Measurements from ENCODE around the gene POU2F3. TPM values are rescaled to one million over a fixed set of nuclear protein-coding genes. Genes with fewer than 3 reads are reported as not detected.

POU2F3 gene
- total and polyA plus RNA-seq, 2 of the 13 experiments (the other 11 are each of a cell fraction or from before 2014, with no cell fraction given) = not detected

DNA sequence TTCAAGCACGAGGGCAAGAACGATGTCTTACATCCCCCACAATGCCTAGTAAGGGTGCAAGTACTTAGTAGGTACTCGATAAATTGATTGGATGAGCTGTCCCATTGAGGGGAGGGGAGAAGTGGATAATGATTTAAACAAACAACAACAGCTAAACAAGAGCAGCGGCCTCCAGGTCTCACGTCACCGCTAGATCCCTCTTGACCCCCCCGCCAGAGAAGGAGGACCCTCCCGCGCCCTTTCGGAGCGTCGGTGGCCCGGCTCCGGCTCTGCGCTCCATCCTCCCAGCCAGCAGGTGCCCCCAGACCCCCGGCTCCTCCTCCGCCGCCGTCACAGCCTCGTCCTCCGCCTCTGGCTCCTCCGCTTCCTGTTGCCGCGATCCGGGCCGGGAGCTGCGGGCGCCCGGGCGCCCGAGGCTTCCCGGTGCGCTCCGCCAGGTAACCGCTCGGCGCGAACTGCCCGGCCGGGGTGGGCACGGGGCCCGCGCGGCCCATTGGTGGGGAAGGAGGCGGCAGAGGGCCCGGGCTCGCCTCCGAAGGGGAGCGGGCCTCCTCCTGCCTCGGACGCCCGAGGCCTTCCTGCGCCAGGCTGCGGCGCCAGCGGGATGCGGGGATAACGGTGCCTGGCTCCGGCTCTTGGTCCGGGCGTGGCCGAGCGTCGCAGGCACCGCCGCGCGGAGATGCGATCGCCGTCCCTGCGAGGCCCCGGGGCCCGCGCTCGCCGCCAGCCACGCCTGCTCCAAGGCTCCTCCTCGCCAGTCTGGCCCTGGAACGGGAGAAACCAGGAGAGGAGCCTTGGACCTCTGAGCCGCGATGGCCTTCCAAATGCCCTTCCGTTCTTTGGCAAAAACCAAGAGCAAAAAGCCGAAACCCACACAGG, 85.2 kb downstream of the POU2F3 start, which contains the start of gene TLCD5 (continued):
- TF ChIP-seq FIP1L1 (IDR thresholded peaks at IDR 0.05; ENCODE audit: borderline replicate concordance, insufficient read depth, low read depth, low read length) = no peak
- TF ChIP-seq, protein P1, sequence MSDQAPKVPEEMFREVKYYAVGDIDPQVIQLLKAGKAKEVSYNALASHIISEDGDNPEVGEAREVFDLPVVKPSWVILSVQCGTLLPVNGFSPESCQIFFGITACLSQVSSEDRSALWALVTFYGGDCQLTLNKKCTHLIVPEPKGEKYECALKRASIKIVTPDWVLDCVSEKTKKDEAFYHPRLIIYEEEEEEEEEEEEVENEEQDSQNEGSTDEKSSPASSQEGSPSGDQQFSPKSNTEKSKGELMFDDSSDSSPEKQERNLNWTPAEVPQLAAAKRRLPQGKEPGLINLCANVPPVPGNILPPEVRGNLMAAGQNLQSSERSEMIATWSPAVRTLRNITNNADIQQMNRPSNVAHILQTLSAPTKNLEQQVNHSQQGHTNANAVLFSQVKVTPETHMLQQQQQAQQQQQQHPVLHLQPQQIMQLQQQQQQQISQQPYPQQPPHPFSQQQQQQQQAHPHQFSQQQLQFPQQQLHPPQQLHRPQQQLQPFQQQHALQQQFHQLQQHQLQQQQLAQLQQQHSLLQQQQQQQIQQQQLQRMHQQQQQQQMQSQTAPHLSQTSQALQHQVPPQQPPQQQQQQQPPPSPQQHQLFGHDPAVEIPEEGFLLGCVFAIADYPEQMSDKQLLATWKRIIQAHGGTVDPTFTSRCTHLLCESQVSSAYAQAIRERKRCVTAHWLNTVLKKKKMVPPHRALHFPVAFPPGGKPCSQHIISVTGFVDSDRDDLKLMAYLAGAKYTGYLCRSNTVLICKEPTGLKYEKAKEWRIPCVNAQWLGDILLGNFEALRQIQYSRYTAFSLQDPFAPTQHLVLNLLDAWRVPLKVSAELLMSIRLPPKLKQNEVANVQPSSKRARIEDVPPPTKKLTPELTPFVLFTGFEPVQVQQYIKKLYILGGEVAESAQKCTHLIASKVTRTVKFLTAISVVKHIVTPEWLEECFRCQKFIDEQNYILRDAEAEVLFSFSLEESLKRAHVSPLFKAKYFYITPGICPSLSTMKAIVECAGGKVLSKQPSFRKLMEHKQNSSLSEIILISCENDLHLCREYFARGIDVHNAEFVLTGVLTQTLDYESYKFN (CRISPR knock-in tag; conservative IDR thresholded peaks at IDR 0.05) = no peak
- TF ChIP-seq POGZ (CRISPR knock-in tag; IDR thresholded peaks at IDR 0.05) = peak; percentile 57; the same call in 1 of the 2 replicates
- peak; percentile 81 for TF ChIP-seq POLR2G (IDR thresholded peaks at IDR 0.05; ENCODE audit: low read depth, low read length)
- no peak for TF ChIP-seq ZNF549 (CRISPR knock-in tag; IDR thresholded peaks at IDR 0.05)
- TF ChIP-seq ZNF615 (CRISPR knock-in tag; IDR thresholded peaks at IDR 0.05; ENCODE audit: borderline replicate concordance) = no peak
- TF ChIP-seq ZNF451 (CRISPR knock-in tag; IDR thresholded peaks at IDR 0.05) = no peak
- TF ChIP-seq, protein P2, sequence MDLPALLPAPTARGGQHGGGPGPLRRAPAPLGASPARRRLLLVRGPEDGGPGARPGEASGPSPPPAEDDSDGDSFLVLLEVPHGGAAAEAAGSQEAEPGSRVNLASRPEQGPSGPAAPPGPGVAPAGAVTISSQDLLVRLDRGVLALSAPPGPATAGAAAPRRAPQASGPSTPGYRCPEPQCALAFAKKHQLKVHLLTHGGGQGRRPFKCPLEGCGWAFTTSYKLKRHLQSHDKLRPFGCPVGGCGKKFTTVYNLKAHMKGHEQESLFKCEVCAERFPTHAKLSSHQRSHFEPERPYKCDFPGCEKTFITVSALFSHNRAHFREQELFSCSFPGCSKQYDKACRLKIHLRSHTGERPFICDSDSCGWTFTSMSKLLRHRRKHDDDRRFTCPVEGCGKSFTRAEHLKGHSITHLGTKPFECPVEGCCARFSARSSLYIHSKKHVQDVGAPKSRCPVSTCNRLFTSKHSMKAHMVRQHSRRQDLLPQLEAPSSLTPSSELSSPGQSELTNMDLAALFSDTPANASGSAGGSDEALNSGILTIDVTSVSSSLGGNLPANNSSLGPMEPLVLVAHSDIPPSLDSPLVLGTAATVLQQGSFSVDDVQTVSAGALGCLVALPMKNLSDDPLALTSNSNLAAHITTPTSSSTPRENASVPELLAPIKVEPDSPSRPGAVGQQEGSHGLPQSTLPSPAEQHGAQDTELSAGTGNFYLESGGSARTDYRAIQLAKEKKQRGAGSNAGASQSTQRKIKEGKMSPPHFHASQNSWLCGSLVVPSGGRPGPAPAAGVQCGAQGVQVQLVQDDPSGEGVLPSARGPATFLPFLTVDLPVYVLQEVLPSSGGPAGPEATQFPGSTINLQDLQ (CRISPR knock-in tag; IDR thresholded peaks at IDR 0.05) = peak; percentile 88
- TF ChIP-seq YY1 (IDR thresholded peaks at IDR 0.05; ENCODE audit: insufficient read depth, insufficient replicate concordance, low read depth, low read length) = peak; percentile 45
- no peak for TF ChIP-seq CC2D1A (CRISPR knock-in tag; IDR thresholded peaks at IDR 0.05)
- TF ChIP-seq HOXA7 (CRISPR knock-in tag; IDR thresholded peaks at IDR 0.05) = no peak
- TF ChIP-seq, protein P3, sequence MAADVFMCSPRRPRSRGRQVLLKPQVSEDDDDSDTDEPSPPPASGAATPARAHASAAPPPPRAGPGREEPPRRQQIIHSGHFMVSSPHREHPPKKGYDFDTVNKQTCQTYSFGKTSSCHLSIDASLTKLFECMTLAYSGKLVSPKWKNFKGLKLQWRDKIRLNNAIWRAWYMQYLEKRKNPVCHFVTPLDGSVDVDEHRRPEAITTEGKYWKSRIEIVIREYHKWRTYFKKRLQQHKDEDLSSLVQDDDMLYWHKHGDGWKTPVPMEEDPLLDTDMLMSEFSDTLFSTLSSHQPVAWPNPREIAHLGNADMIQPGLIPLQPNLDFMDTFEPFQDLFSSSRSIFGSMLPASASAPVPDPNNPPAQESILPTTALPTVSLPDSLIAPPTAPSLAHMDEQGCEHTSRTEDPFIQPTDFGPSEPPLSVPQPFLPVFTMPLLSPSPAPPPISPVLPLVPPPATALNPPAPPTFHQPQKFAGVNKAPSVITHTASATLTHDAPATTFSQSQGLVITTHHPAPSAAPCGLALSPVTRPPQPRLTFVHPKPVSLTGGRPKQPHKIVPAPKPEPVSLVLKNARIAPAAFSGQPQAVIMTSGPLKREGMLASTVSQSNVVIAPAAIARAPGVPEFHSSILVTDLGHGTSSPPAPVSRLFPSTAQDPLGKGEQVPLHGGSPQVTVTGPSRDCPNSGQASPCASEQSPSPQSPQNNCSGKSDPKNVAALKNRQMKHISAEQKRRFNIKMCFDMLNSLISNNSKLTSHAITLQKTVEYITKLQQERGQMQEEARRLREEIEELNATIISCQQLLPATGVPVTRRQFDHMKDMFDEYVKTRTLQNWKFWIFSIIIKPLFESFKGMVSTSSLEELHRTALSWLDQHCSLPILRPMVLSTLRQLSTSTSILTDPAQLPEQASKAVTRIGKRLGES (CRISPR knock-in tag; IDR thresholded peaks at IDR 0.05; ENCODE audit: borderline replicate concordance) = no peak
- TF ChIP-seq MEF2D (CRISPR knock-in tag; IDR thresholded peaks at IDR 0.05) = 0 out of 2 replicates have a peak, but pooled peaks have one; percentile 34
- TF ChIP-seq TBX3 (IDR thresholded peaks at IDR 0.05; ENCODE audit: borderline replicate concordance) = no peak
- TF ChIP-seq ZNF83 (CRISPR knock-in tag; IDR thresholded peaks at IDR 0.05; ENCODE audit: borderline replicate concordance) = no peak
- no peak for TF ChIP-seq ZSCAN9 (CRISPR knock-in tag; IDR thresholded peaks at IDR 0.05; ENCODE audit: borderline replicate concordance)
- TF ChIP-seq, protein P4, sequence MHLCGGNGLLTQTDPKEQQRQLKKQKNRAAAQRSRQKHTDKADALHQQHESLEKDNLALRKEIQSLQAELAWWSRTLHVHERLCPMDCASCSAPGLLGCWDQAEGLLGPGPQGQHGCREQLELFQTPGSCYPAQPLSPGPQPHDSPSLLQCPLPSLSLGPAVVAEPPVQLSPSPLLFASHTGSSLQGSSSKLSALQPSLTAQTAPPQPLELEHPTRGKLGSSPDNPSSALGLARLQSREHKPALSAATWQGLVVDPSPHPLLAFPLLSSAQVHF (CRISPR knock-in tag; IDR thresholded peaks at IDR 0.05) = no peak
